Measurements from ENCODE around the gene EIF4B.

DNA sequence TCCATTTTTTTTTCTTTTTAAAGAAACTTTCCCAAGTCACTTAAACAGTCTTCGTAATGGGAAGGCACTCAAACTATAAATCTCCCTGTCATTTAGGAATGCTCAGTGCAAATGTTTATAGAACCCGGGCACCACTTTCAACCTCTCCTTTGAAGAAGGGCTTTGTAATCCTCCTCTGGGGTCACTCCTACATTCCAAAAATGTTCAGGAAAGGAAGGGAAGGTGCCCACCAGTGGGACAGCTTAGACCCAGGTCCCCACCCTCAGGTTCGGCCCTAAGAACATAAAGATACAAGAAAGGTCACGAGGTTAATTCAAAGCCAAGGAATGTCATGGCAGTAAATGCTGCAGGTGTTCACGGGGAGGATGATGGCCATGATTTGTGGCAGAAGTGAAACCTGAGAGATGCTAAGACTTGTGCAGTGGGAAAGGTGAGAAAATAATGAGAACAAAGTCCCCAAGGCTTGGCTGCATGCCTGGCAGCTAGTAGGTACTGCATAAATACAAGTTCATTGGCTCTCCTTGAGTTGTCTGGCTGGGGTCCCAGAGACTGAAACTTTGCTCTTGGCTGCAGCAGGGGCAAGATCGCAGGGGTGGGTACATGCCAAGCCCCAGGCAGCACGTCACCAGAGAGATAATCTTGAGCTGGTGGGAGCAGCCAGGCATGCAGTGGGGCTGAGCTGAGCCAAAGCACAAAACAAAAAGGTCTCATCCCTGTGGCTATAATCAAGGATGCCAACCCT lies 36.3 kb upstream of the EIF4B start:
- TF ChIP-seq, protein P1, sequence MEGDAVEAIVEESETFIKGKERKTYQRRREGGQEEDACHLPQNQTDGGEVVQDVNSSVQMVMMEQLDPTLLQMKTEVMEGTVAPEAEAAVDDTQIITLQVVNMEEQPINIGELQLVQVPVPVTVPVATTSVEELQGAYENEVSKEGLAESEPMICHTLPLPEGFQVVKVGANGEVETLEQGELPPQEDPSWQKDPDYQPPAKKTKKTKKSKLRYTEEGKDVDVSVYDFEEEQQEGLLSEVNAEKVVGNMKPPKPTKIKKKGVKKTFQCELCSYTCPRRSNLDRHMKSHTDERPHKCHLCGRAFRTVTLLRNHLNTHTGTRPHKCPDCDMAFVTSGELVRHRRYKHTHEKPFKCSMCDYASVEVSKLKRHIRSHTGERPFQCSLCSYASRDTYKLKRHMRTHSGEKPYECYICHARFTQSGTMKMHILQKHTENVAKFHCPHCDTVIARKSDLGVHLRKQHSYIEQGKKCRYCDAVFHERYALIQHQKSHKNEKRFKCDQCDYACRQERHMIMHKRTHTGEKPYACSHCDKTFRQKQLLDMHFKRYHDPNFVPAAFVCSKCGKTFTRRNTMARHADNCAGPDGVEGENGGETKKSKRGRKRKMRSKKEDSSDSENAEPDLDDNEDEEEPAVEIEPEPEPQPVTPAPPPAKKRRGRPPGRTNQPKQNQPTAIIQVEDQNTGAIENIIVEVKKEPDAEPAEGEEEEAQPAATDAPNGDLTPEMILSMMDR (IDR thresholded peaks at IDR 0.05) = no peak
- TF ChIP-seq POLR2AphosphoS5 (IDR thresholded peaks at IDR 0.05) = no peak
- TF ChIP-seq POLR2A (IDR thresholded peaks at IDR 0.05) = no peak
